ENCODE data around the gene KCTD1.
A peak's percentile ranks its signal among the peaks of the same experiment; 100 is the strongest.

KCTD1 gene

DNA sequence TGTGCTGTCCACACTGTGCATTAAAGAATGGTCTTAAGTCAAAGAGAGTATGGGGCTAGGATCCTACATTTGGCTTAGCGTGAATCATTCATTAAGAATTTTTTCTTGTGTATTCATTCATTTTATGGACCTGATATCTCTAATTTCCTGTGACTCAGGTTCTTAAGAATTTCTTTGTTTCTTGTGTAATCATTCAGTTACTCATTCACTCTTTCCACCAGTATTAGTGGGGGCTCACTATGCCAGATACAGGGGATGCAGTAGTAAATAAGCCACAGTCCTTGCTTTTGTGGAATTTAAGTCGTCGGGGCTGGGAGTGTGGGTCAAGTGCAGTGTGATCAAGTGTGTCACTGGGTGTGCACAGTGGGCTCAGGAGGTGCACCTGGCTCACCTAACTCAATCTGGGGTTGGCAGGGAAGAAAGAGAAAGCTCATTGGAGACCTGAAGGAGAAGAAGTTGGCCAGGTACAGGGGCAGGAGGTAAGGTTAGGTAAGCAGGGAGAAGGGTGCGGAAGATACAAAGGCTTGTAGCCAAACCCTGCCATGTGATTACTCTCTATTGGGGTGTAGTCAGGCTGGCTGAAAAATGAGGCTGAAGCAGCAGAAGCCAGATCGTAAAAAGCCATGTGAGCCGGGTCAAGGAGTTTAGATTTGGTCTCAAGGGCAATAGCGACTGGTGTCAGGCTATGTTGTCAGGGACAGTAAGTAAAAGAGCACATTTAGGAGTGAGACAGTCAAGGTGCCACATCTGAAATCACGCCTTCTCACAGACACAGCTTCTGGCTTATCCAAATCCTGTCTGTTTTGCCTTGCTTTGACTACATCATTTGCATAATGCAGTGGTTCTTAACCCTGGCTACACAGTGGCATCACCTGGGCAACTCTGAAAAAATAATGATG is 67.2 kb downstream of the KCTD1 start:
- DNase-seq = peak; percentile 95

- peak; percentile 67 for DNase-seq
Observed at GRCh38 chr18:26479681-26480079, 68.7 kb downstream of the KCTD1 start.

DNA sequence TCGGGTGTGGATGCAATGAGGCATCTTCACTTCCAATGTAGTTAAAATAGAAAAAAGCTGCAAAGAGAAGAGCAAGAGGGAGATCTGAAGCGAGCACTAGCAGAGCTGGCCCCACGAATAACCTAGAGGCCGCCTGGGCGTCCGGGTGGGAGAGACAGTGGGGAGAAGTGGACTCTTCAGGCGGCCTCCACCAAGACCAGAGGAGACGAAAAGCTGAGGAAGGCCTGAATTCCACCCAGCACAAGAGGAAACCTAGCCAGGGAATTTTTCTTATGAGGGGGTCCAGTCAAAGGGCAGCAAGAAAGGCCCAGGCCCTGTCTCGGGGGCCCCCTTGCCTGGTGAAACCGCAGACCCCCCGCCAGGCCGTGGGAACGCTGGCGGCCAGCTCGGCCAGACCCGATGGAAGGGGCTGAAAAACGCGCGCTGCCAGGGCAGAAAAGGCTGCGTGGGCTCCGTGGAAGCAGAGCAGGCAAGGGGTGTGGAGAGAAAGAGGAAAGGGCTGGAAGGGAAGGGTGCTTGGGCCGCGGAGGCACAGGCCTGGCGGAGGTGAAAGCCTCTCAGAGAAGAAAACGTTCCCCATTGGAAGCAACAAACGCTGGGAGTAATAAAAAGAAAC is 69.2 kb downstream of the KCTD1 start:
- no peak for DNase-seq

- DNase-seq = peak; percentile 34
Observed at GRCh38 chr18:26477828-26478466, 70.4 kb downstream of the KCTD1 start.

GRCh38 chr18:26476697-26477096 is 71.7 kb downstream of the KCTD1 start:
- no peak for DNase-seq

DNA sequence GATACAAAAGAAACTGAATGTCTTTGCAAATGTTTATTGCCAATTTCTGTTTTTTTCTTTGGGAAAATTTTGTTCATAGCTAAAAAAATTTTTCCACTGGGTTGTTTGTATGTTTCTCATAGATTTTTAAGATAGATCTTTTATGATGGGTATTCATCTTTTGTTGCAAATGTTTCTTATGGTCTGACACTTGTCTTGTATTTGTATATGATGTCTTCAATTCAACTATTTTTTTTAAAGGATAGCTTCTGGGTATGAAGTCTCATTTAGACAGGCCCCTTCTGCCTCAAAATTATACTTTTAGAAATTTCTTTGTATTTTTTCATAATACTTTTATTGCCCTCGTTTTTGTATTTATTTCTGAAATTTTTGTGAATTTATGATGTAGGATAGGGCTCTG is 73.8 kb downstream of the KCTD1 start:
- no peak for DNase-seq

- DNase-seq = no peak
Observed at GRCh38 chr18:26473672-26474071, 74.7 kb downstream of the KCTD1 start.

- no peak for DNase-seq
Observed at GRCh38 chr18:26471826-26472225, 76.5 kb downstream of the KCTD1 start.

DNA sequence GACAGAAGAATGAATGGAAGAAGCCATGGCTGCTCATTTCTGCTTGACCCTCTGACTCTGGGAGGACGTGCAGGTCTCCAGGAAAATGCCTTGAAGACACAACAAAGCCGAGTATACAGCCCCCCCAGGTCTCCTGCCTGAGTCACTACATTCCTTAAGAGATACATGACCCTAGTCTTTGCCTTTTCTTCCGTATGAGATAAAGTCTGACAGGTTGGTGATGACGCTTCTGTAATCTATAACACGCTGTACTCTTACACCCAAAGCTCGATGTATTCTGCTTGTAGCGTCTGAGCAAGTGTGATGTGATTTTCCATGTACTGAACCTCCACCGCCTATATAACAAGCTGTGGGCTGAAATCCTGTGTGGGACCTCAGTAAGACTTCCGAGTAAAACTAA is 77.3 kb downstream of the KCTD1 start:
- peak; percentile 46 for DNase-seq

DNA sequence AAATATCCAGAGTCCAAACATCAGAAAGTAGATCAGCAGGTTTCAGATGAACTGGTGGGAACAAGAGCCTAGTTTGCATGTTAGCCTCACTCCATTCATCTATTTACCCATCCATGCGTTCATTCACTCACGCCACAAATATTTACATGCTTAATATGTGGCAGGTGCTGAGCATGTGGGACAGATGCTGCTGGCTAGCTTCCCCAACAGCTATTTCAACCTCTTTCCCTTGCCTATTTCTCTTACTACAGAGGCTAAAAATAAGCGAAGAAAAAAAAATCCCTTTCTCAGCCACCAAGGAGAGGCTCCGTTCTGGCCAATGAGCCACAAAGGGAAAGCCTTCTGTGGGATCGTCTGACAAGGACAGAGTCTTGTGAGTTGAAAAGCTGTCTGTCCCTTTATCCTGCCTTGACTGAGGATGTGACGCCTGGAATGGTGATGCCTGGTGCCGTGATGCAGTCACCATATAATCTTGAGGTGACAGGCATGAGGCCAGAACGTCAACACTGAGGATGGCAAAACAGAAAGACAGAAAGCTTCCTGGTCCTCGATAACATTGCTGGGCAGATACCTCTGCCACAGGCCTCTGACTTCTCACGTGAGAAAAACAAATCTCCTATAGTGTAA is 78.2 kb downstream of the KCTD1 start:
- peak; percentile 78 for DNase-seq

GRCh38 chr18:26468931-26469340 is 79.4 kb downstream of the KCTD1 start:
- peak; percentile 29 for DNase-seq

DNA sequence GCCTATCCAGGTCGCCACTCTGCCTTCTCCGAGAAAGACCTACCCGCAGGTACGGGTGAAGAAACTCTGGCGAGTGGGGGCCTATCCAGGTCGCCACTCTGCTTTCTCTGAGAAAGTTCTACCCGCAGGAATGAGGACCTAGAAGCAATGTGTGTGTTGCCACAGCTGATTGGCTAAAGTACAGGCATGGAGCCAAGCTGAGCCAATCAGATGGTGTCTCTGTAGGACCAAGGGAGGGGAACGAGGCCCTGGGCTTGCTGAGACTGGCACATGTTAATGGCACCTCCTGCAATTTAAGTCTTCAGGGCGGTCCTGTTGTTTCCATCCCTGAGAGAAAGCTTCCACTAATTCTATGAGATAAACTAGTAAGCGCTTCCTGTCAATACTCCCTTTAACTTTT is 82.3 kb downstream of the KCTD1 start:
- no peak for DNase-seq

- no peak for DNase-seq
Observed at GRCh38 chr18:26465431-26465830, 82.9 kb downstream of the KCTD1 start.

GRCh38 chr18:26464128-26465011 is 84.0 kb downstream of the KCTD1 start:
- DNase-seq = no peak

DNA sequence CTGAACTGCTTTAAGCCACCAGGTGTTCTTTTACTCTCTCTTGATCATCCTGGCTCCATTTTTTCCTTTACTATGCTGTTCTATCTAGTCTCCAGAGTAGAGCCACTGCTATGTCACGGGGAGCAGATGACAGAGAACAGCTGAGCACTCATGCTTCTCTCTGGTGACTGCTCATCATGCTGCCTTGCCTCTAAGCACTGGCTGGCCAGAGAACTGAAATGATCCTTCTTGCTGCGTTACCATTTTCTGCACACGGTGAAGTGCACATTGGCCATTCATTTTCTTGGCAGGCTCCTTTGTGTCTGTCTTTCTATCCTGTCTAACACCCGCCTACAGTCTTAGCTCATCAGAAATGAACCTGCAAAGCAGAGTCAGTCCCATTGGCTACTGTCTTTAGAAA is 86.0 kb downstream of the KCTD1 start:
- no peak for DNase-seq

- no peak for DNase-seq
Observed at GRCh38 chr18:26461405-26461804, 86.9 kb downstream of the KCTD1 start.

DNA sequence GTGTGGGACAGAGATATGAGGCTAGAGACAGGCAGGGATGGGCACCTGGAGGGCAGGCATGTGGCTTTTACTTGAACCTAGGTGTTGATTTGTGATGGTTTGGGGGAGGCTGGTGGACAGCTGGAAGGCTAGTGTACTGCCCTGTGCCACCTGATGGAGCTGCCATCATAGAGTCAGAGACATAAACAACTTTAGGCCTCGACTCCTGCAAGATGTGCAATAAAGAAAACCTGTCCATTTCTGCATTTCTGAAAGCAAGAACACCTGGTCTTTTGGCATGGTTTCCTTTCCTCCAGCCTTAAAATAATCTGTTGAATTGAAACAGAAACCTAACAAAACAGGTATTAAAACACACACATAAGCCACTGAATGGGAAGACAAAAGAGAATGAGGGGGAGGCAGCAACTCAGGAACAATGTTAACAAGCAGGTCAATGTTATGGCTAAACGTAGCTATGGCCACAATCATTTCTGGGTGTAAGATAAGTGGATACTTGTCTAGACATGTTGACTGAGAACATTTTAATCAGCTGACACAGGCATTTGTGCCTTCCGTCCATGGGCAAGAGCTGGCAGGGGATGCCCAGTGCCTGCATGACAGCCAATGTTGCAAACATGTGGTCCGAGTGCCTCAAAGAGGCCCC is 87.8 kb downstream of the KCTD1 start:
- no peak for DNase-seq

DNA sequence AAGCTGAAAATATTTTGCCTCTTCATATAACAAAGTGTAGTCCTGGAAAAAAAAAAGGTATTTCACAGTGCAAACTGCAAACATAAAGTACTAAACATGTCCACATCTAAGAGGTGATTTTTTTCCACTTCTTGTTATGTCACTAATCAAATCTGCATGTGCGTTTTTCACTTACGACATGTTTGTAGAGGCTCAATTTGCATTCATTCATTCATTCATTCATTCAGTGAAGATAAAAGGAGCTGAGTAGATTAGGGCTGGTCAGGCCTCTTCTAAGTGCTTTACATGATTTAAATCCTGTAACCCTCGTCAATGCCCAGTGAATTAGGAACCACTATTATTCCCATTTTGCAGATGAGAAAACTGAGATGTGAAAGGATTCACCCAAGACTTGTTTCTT is 88.5 kb downstream of the KCTD1 start:
- DNase-seq = no peak

DNA sequence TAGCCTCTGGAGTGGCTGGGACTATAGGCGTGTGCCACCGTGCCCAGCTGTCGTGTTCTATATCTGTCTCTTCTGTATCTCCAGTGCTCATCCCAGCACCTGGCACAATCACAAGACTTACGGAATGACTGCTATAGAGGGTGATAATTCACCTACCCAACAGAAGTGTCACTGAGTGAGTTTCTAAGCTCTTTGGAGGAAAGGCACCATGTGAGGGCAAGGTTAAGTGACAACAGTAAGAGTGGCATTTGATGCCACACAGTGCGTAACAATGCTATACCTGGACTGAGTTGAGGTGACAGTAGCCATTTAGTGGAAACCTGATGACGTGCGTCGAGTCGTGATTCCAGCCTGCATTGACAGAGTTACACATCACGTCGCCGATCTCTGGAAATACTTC is 89.0 kb downstream of the KCTD1 start:
- DNase-seq = no peak

GRCh38 chr18:26458526-26459232 is 89.7 kb downstream of the KCTD1 start:
- DNase-seq = peak; percentile 70
